Lower lobe of right lung (tissue), 2 donors: ENCODE data around the gene ANKS1B. TPM values are rescaled to one million over a fixed set of nuclear protein-coding genes. Genes with fewer than 3 reads are reported as not detected.

Experiments
- ATAC-seq, 2 donors: fragments of 200-7000 bp; cut with Tn5 transposase; one replicate each; pipeline ENCODE4 v1.9.1; 2020 to 2022; ENCODE audit warnings: mild to moderate bottlenecking in 2 of 2, moderate library complexity in 2 of 2
- DNase-seq: peaks from one replicate; pipeline ENCODE4 v3.0.0-alpha.2; 2020
- H3K27ac ChIP-seq: fragments of 200-600 bp; one replicate; pipeline ENCODE4 v1.8.0; 2022
- H3K27me3 ChIP-seq: fragments of 200-600 bp; one replicate; pipeline ENCODE4 v1.8.0; 2022; ENCODE audit warnings: low read depth
- H3K36me3 ChIP-seq: fragments of 200-600 bp; one replicate; pipeline ENCODE4 v1.8.0; 2022; ENCODE audit warnings: mild to moderate bottlenecking
- H3K4me1 ChIP-seq: fragments of 200-600 bp; one replicate; pipeline ENCODE4 v1.8.0; 2022
- H3K4me3 ChIP-seq: fragments of 200-600 bp; one replicate; pipeline ENCODE4 v1.8.0; 2022; ENCODE audit warnings: mild to moderate bottlenecking
- H3K9me3 ChIP-seq: fragments of 200-600 bp; one replicate; pipeline ENCODE4 v1.8.0; 2022
- intact Hi-C: fragments of 100-400 bp; cut with DNase I; formaldehyde crosslinking; loops from one replicate; pipeline ENCODE4 v1.11.0; 2022
- total RNA-seq: library from RNA; stranded (reverse); fragmentation: NEBNext Ultra II Directional; extraction: Animal tissue kit (Norgen Biotek cat#: 25700); gene quantifications from one replicate; pipeline ENCODE4 v1.2.1, GENCODE V29; 2021
- TF ChIP-seq, protein P1 (sequence below): fragments of 200-600 bp; IDR thresholded peaks from one replicate; pipeline ENCODE4 v1.8.0; 2022; ENCODE audit warnings: antibody characterized with exemption, mild to moderate bottlenecking
- donor health status: DM: no; HTN: yes; CAD: no; lungs with severe emphysema.

ANKS1B gene
- total RNA-seq, 1 donor from 2014 or later, result 4.0 TPM

DNA sequence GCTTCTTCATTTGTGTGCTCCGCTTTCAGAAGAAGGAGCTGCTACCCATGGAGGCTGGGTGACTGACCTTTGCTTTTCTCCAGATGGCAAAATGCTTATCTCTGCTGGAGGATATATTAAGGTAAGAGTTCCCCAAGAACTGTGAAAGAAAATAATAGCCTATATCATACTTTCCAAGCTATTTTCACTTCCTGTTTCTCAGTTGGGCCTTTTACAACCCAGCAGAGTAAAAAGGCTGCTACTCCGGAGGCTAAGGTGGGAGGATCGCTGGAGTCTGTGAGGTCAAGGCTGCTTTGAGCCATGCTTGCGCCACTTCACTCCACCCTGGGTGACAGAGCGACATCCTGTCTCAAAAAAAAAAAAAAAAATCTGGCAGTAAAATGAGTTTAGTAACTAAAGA is 1257.5 kb downstream of the ANKS1B start:
- Histone ChIP-seq H3K9me3 (no peaks in the 10 kb centered on the region), H3K27ac (no peak overlapping the region), H3K27me3 (no peaks in the 10 kb centered on the region), H3K4me3 (no peak overlapping the region), H3K36me3 (peaks cover 99% of the 10 kb centered on the region), H3K4me1 (no peaks in the 10 kb centered on the region)
- no peak for ATAC-seq
- TF ChIP-seq, protein P1, sequence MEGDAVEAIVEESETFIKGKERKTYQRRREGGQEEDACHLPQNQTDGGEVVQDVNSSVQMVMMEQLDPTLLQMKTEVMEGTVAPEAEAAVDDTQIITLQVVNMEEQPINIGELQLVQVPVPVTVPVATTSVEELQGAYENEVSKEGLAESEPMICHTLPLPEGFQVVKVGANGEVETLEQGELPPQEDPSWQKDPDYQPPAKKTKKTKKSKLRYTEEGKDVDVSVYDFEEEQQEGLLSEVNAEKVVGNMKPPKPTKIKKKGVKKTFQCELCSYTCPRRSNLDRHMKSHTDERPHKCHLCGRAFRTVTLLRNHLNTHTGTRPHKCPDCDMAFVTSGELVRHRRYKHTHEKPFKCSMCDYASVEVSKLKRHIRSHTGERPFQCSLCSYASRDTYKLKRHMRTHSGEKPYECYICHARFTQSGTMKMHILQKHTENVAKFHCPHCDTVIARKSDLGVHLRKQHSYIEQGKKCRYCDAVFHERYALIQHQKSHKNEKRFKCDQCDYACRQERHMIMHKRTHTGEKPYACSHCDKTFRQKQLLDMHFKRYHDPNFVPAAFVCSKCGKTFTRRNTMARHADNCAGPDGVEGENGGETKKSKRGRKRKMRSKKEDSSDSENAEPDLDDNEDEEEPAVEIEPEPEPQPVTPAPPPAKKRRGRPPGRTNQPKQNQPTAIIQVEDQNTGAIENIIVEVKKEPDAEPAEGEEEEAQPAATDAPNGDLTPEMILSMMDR, result no peak
- DNase-seq, result no peak
- intact Hi-C loops, result no loop called here

DNA sequence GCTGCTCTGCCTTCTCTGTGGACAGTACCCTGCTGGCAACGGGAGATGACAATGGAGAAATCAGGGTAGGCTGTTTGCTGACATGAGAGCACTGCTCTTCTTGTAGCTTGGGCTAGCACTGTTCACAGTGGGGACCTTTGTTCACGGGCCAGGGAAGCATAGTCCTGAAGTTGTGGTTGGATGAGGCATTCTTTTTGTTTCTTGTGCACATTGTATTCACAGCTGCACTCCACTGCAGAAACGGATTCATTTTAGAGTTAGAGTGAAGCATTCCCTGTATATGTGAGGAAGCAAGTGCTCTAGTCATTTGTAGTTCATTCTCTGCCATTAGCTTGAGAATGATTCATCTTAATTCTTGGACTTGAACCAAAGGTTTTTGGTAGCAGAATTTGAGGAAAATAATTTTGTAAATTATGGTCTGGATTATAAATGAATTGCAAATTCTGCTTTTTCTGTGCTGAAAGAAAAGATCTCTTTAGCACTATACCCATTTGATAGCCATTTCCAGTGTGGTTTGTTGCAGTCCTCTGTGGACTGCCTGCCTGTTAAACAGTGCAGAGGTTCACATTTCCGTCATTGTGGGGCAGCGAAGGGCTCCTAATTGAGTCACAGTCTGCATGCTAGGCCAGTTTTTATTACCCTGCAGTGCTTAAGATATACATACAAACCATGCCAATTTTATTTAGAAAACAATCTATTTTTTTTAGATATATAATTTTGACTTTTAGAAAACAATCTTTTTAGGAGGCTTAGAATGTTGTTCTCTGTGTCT is 1259.1 kb downstream of the ANKS1B start:
- no peak for DNase-seq
- no peaks in the 10 kb centered on the region for H3K9me3 ChIP-seq
- H3K4me1 ChIP-seq, result no peaks in the 10 kb centered on the region
- H3K27me3 ChIP-seq, result no peaks in the 10 kb centered on the region
- TF ChIP-seq, protein P1, result no peak
- intact Hi-C loops, result no loop called here
- H3K4me3 ChIP-seq, result no peak overlapping the region
- H3K27ac ChIP-seq, result no peak overlapping the region
- peaks cover 94% of the 10 kb centered on the region for H3K36me3 ChIP-seq
- peak in 1 of 2 donors; percentile 61 for ATAC-seq

DNA sequence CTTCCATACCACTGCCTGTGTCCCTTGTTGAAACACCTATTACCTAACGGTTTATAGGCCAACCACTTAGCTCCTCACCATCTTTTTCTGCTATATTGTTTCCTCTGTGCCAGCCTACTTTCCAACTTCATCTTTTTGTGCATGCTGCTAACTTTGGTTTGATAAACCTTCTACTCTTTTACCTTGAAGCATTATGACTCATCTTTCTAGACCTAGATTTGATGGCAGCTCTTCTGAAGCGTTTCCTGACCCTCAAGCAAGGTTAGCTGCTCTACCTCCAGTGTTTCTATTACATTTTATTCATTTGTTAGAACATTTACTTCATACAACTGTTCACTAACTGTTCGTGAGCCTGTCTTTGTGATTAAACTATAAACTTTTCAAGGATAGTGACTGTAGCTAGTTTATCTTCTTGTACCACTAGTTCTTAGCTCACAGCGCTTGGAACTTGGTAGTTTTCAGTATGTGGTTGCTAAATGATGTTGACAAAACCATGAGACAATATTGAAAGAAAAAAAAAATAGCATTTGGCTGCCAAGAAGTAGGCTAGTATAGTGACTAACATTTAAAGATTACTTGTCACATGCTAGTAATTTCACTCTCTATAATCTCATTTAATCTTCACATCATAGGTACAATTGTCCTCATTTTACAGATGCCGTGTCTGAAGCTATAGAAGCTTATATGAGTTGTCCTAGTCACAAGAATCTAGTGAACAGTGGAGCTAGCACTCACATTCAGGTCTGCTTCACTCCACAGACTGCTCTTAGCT is 1260.2 kb downstream of the ANKS1B start:
- intact Hi-C loops, result no loop called here
- ATAC-seq, result no peak
- Histone ChIP-seq H3K36me3 (peaks cover 83% of the 10 kb centered on the region), H3K27me3 (no peaks in the 10 kb centered on the region), H3K4me3 (no peak overlapping the region), H3K4me1 (no peaks in the 10 kb centered on the region), H3K27ac (no peak overlapping the region), H3K9me3 (no peaks in the 10 kb centered on the region)
- DNase-seq, result no peak
- TF ChIP-seq, protein P1, result no peak

DNA sequence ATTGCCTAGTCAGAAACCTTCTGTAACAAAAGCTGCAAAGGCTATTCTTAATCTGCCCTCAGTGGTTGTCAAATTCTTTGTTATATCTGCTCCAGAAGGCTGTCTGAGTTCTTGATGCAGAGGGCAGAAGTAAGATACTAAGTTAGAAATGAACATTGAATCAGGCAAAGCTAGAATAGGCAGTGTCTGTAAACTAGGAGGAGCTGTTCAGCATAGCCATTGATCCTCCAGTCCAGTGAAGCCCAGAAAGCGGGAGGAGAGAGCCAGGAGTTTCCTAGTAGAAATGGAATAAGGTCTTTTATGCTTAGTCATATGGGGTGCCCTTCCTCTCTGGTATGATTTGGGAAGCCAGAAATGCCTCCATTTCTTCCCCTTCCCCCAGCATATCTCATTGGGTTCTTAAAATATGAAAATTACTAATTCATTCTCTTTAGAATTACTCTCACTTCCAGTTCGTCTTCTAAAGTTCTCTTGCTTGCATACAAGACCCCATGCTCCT is 1263.5 kb downstream of the ANKS1B start:
- Histone ChIP-seq H3K4me3 (no peak overlapping the region), H3K9me3 (no peaks in the 10 kb centered on the region), H3K36me3 (peaks cover 70% of the 10 kb centered on the region), H3K27ac (no peak overlapping the region), H3K27me3 (no peaks in the 10 kb centered on the region), H3K4me1 (no peaks in the 10 kb centered on the region)
- TF ChIP-seq, protein P1, result no peak
- intact Hi-C loops, result no loop called here
- DNase-seq (no peak), ATAC-seq (no peak)

DNA sequence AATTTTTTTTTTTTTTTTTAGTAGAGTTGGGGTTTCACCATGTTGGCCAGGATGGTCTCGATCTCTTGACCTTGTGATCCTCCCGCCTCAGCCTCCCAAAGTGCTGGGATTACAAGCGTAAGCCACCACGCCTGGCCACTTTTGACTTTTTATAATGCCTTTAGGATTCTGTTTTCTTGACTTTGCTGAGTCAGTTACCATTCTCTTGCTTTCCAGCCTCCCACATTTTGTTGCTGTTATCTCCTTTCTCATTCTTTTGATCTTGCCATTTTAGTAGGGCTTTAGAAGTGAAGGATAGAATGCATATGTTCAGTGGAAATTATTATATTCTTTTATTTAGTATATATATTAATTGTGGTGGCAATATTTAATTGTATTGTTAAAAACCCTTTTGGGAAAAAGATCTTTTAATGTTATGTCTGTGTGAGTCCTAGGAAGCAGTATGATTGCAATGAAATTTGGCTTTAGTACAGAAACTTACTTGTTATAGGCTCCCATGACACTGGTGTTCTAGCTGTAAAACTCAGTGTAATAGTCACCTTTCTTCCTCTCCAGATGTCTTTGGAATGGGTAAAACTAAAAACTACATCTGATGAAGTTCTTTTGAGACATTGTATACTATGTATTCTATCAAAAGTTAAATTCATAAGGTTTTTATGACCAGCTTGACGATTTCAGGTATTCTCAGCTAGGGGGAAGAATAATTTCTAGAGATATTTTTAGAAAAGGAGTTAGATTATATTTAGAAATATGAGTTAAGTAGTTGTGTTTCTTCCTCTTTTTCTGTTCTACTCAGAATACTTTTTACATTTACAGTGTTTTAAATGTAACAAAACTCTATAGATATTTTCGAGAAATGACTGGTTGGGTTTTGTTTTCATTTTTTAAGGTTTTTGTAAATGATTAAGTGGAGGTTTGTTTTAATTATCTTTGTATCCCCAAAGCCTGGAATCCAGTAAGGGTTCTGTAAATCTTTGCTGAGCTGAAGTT is 1264.9 kb downstream of the ANKS1B start:
- H3K27me3 ChIP-seq, result no peaks in the 10 kb centered on the region
- TF ChIP-seq, protein P1, result no peak
- no peak overlapping the region for H3K27ac ChIP-seq
- intact Hi-C loops, result no loop called here
- H3K4me3 ChIP-seq, result no peak overlapping the region
- no peak for ATAC-seq
- H3K9me3 ChIP-seq, result no peaks in the 10 kb centered on the region
- no peak for DNase-seq
- H3K36me3 ChIP-seq, result peaks cover 65% of the 10 kb centered on the region
- H3K4me1 ChIP-seq, result no peaks in the 10 kb centered on the region
